ENCODE results near the gene NSA2. TPM values are rescaled to one million over a fixed set of nuclear protein-coding genes. Genes with fewer than 3 reads are reported as not detected.

The NSA2 gene
- total RNA-seq (10 to 100 TPM; 26.7 to 31.4 TPM), polyA plus RNA-seq (10 to 100 TPM; 32.1 to 54.7 TPM)

GRCh38 chr5:74766849-74767578 is at the start of gene NSA2, which contains the start of gene GFM2:
Gene NSA2, plus strand, starts transcription at chr5:74767249. Its CDS starts 112 bp downstream, at chr5:74767361.
Gene GFM2, minus strand, starts transcription at chr5:74767117. Its CDS starts 3,375 bp downstream, at chr5:74763742.
- WGBS: under 1% methylated on average over 54 of the region's 54 CpGs
- peaks cover 4 to 23% (median 15%) of the 10 kb centered on the region in 4 donors for H3K36me3 ChIP-seq (ENCODE audit: control insufficient read depth in 4 of 4, insufficient read depth in 3 of 4, low read depth in 1 of 4, low read length in 3 of 4)
- H3K4me3 ChIP-seq (ENCODE audit: low read depth in 1 of 3, low read length in 3 of 3): peak within 1 kb of the TSS; percentile 86 to 100 (median 96)
- peak within 1 kb of the TSS; percentile 81 to 84 for H3K9ac ChIP-seq (ENCODE audit: low read depth in 1 of 2, low read length in 2 of 2)
- H3K9me3 ChIP-seq (ENCODE audit: control insufficient read depth in 4 of 4, low read length in 3 of 4): no peaks in the 10 kb centered on the region
- DNase-seq (ENCODE audit: low spot score): peak; percentile 94
- no peaks in the 10 kb centered on the region for H3K27me3 ChIP-seq (ENCODE audit: control insufficient read depth in 4 of 4, insufficient read depth in 4 of 4, low read length in 3 of 4)
- H3K4me1 ChIP-seq (ENCODE audit: control insufficient read depth in 4 of 4, insufficient read depth in 4 of 4, low read length in 3 of 4): peaks cover 6 to 26% (median 23%) of the 10 kb centered on the region in 4 donors
- peak within 1 kb of the TSS; percentile 72 to 86 for H3K27ac ChIP-seq (ENCODE audit: low read depth in 1 of 2, low read length in 2 of 2)
- TF ChIP-seq TAF1 (conservative IDR thresholded peaks at IDR 0.05) (no peak), RAD21 (IDR thresholded peaks at IDR 0.05) (peak in 1 of 2 donors; percentile 58), CTCF (IDR thresholded peaks at IDR 0.05; ENCODE audit: low read depth, low read length, missing input control) (no peak), REST (IDR thresholded peaks at IDR 0.05) (peak; percentile 70), HNF4A (conservative IDR thresholded peaks at IDR 0.05) (peak in 1 of 2 donors; percentile 28), GABPA (IDR thresholded peaks at IDR 0.05 in 1 of 2, conservative IDR thresholded peaks at IDR 0.05 in 1 of 2) (peak; percentile 100), ZBTB33 (IDR thresholded peaks at IDR 0.05) (peak; percentile 47), HNF4G (IDR thresholded peaks at IDR 0.05) (no peak), MAX (IDR thresholded peaks at IDR 0.05) (peak; percentile 85), ATF3 (IDR thresholded peaks at IDR 0.05) (peak; percentile 60), RXRA (IDR thresholded peaks at IDR 0.05) (peak; percentile 38 to 45), SP1 (IDR thresholded peaks at IDR 0.05) (peak; percentile 61), FOXA1 (IDR thresholded peaks at IDR 0.05) (peak; percentile 33), JUND (IDR thresholded peaks at IDR 0.05) (no peak), NR2F2 (IDR thresholded peaks at IDR 0.05) (peak; percentile 60), YY1 (IDR thresholded peaks at IDR 0.05) (peak; percentile 60), EGR1 (IDR thresholded peaks at IDR 0.05; ENCODE audit: low read depth in 2 of 2) (peak in 1 of 2 donors; percentile 58), FOXA2 (IDR thresholded peaks at IDR 0.05) (no peak)

Measured in liver (tissue), 9 donors.